HG02840 (cell line): Measurements from ENCODE around the gene SORCS2.

ENCODE experiments used
- ATAC-seq: cut with Tn5 transposase; IDR thresholded peaks from one replicate; pipeline ENCODE4 v1.9.1; 2021; ENCODE audit warnings: mild to moderate bottlenecking, moderate library complexity, moderate number of reproducible peaks; ENCODE audit not compliant: unreplicated experiment, low FRiP score

Gene SORCS2

GRCh38 chr4:7183780-7184460, 8.4 kb upstream of the SORCS2 start:
- no peak for ATAC-seq

- no peak for ATAC-seq
Measured at GRCh38 chr4:7185487-7186030, 6.8 kb upstream of the SORCS2 start.

GRCh38 chr4:7186031-7186430, 6.3 kb upstream of the SORCS2 start:
- ATAC-seq: no peak

GRCh38 chr4:7186516-7187167, 5.7 kb upstream of the SORCS2 start:
- no peak for ATAC-seq

GRCh38 chr4:7187168-7187535, 5.2 kb upstream of the SORCS2 start:
- ATAC-seq: no peak

- ATAC-seq: no peak
Measured at GRCh38 chr4:7187691-7188090, 4.6 kb upstream of the SORCS2 start.

GRCh38 chr4:7189066-7189465, 3.3 kb upstream of the SORCS2 start:
- no peak for ATAC-seq

GRCh38 chr4:7189475-7190277, 2.7 kb upstream of the SORCS2 start:
- ATAC-seq: no peak

GRCh38 chr4:7190278-7190594, 2.1 kb upstream of the SORCS2 start:
- no peak for ATAC-seq

- no peak for ATAC-seq
Measured at GRCh38 chr4:7190691-7191545, 1.4 kb upstream of the SORCS2 start.

- ATAC-seq: no peak
Measured at GRCh38 chr4:7191546-7192251, 639 bp upstream of the SORCS2 start.

- ATAC-seq: no peak
Measured at GRCh38 chr4:7193030-7193958, 956 bp downstream of the SORCS2 start.

GRCh38 chr4:7194251-7195140, 2.2 kb downstream of the SORCS2 start:
- ATAC-seq: no peak

GRCh38 chr4:7195141-7195515, 2.8 kb downstream of the SORCS2 start:
- no peak for ATAC-seq

- no peak for ATAC-seq
Measured at GRCh38 chr4:7195546-7196287, 3.4 kb downstream of the SORCS2 start.

GRCh38 chr4:7196288-7196651, 3.9 kb downstream of the SORCS2 start:
- ATAC-seq: no peak

- ATAC-seq: no peak
Measured at GRCh38 chr4:7196736-7197135, 4.4 kb downstream of the SORCS2 start.
